ENCODE measurements around the gene PIP4K2A.

GRCh38 chr10:22625516-22626290, 88.7 kb downstream of the PIP4K2A start:
- TF ChIP-seq, protein P1, sequence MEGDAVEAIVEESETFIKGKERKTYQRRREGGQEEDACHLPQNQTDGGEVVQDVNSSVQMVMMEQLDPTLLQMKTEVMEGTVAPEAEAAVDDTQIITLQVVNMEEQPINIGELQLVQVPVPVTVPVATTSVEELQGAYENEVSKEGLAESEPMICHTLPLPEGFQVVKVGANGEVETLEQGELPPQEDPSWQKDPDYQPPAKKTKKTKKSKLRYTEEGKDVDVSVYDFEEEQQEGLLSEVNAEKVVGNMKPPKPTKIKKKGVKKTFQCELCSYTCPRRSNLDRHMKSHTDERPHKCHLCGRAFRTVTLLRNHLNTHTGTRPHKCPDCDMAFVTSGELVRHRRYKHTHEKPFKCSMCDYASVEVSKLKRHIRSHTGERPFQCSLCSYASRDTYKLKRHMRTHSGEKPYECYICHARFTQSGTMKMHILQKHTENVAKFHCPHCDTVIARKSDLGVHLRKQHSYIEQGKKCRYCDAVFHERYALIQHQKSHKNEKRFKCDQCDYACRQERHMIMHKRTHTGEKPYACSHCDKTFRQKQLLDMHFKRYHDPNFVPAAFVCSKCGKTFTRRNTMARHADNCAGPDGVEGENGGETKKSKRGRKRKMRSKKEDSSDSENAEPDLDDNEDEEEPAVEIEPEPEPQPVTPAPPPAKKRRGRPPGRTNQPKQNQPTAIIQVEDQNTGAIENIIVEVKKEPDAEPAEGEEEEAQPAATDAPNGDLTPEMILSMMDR (IDR thresholded peaks at IDR 0.05 in 8 of 11, conservative IDR thresholded peaks at IDR 0.05 in 3 of 11), result no peak
- no peak for TF ChIP-seq POLR2AphosphoS5 (IDR thresholded peaks at IDR 0.05)

Measured in spleen (tissue), 7 donors.